ENCODE results near the gene MSANTD2.
"Not testable (repeated sequence)": the region's sequence is repeated elsewhere in the genome, so short reads cannot be mapped to it uniquely, and the experiment has no call there.

Gene MSANTD2

GRCh38 chr11:124814739-124815138 lies 14.5 kb upstream of the MSANTD2 start:
- DNase-seq: no peak

GRCh38 chr11:124812876-124813275 lies 12.7 kb upstream of the MSANTD2 start:
- no peak for DNase-seq

- no peak for DNase-seq
These were observed 11.4 kb upstream of the MSANTD2 start for GRCh38 chr11:124811399-124812125.

- no peak for DNase-seq
These were observed 7.6 kb upstream of the MSANTD2 start for GRCh38 chr11:124807660-124808270.

GRCh38 chr11:124807201-124807600 lies 7.0 kb upstream of the MSANTD2 start:
- no peak for DNase-seq

- no peak for DNase-seq
These were observed 4.7 kb upstream of the MSANTD2 start for GRCh38 chr11:124804884-124805283.

GRCh38 chr11:124801636-124802312 lies 1.6 kb upstream of the MSANTD2 start:
- DNase-seq: no peak

- no peak for DNase-seq
These were observed 808 bp upstream of the MSANTD2 start for GRCh38 chr11:124801014-124801413.

GRCh38 chr11:124799348-124800225 lies 619 bp downstream of the MSANTD2 start:
- peak; percentile 62 for DNase-seq

GRCh38 chr11:124798991-124799347 lies 1.2 kb downstream of the MSANTD2 start:
- no peak for DNase-seq

- DNase-seq: no peak
These were observed 3.9 kb downstream of the MSANTD2 start for GRCh38 chr11:124796312-124796711.

- peak; percentile 86 for DNase-seq
These were observed 6.5 kb downstream of the MSANTD2 start for GRCh38 chr11:124793466-124794278.

- no peak for DNase-seq
These were observed 8.4 kb downstream of the MSANTD2 start for GRCh38 chr11:124791626-124792341.

GRCh38 chr11:124788521-124788920 lies 11.7 kb downstream of the MSANTD2 start:
- DNase-seq: no peak

- no peak for DNase-seq
These were observed 16.2 kb downstream of the MSANTD2 start for GRCh38 chr11:124784051-124784450.

GRCh38 chr11:124783002-124783401 lies 17.2 kb downstream of the MSANTD2 start:
- no peak for DNase-seq

- no peak for DNase-seq
These were observed 20.6 kb downstream of the MSANTD2 start for GRCh38 chr11:124779568-124779967.

- no peak for DNase-seq
These were observed 21.9 kb downstream of the MSANTD2 start for GRCh38 chr11:124778281-124778680.

GRCh38 chr11:124776865-124777645 lies 23.2 kb downstream of the MSANTD2 start:
- peak; percentile 25 for DNase-seq

GRCh38 chr11:124770959-124771358 lies 29.2 kb downstream of the MSANTD2 start:
- DNase-seq: not testable (repeated sequence)
